NT2/D1 (cell line): ENCODE data around the gene RPP40.

Source experiments
- YY1 ChIP-seq: IDR thresholded peaks from 2 replicates; pipeline ENCODE4 v1.6.1; 2011; ENCODE audit not compliant: insufficient read length, insufficient read depth
- ZNF274 ChIP-seq: IDR thresholded peaks from 2 replicates; pipeline ENCODE4 v1.6.1; 2011; ENCODE audit warnings: mild to moderate bottlenecking, low read depth, low read length

DNA sequence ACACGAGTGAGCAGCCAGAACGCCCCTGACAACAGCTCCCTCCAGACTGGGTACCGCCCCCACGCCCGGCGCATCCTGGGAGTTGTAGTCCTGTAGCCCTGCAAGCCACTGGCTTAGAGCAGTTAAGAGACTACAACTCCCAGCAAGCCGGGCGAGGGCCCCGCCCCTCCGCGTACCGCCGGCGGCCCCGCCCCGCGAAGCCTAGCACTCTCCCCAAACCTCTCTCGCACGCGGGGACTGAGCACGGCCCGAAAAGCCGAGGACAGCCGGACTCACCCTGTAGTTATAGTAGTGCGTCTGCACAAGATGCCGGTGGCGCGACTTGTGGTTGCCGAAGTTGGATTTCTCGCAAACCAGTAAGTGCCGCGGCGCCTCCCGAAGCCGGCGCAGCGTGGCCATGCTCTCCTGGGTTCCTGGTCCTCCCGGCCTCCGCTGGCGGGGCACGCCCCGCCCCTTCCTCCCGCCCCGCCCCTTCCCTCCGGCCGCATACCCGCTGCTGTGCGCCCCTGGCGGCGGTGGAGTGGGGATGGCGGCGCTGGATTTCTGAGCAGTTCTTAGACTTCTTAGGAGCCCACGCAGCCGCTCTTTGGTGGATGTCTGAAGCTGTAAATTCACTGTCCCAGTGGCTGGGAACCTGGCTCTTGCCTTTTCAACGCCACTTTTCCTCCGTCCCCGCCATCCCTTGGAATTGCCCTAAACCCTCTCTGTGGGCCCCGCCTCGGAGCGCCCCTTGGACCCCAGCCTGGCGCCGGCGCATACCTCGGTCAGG is at the start of gene RPP40:
- TF ChIP-seq ZNF274 (no peak), YY1 (no peak)
